Measurements from ENCODE around the gene TGFBR2.

TGFBR2 gene

DNA sequence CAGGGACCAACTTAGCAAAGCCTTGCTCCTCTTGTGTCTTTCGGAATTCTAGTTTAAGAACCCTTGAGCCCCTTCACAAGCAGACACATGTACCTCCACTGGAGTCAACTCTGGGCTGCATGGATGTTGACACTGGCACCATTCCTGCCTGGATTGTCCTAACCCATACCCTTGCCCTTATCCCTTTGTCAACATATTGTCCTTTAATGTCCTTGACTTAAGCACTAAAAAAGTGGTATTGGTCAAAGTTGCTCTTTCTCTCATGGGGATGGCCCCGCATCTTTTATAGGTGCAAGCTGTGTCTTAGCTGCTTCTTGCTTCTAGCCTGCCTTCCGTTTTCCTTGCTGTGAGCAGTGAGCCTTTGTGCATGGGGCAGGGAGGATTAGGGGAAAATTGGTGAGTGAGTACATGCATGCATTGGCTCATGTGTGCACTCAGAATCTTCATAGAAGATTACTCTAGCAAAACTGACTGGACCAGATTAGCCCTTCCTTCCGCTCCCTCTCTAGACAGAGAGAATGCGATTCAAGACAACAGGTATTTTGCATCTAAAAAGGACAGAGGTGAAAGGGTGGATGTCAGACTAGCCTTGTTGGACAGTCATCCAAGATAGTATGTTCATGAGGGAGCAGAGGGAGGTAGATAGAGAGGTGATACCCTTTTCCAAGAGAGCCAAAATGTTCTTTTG, 42.4 kb downstream of the TGFBR2 start:
- no peak for TF ChIP-seq POLR2AphosphoS5 (IDR thresholded peaks at IDR 0.05; ENCODE audit: low read depth)
- TF ChIP-seq, protein P1, sequence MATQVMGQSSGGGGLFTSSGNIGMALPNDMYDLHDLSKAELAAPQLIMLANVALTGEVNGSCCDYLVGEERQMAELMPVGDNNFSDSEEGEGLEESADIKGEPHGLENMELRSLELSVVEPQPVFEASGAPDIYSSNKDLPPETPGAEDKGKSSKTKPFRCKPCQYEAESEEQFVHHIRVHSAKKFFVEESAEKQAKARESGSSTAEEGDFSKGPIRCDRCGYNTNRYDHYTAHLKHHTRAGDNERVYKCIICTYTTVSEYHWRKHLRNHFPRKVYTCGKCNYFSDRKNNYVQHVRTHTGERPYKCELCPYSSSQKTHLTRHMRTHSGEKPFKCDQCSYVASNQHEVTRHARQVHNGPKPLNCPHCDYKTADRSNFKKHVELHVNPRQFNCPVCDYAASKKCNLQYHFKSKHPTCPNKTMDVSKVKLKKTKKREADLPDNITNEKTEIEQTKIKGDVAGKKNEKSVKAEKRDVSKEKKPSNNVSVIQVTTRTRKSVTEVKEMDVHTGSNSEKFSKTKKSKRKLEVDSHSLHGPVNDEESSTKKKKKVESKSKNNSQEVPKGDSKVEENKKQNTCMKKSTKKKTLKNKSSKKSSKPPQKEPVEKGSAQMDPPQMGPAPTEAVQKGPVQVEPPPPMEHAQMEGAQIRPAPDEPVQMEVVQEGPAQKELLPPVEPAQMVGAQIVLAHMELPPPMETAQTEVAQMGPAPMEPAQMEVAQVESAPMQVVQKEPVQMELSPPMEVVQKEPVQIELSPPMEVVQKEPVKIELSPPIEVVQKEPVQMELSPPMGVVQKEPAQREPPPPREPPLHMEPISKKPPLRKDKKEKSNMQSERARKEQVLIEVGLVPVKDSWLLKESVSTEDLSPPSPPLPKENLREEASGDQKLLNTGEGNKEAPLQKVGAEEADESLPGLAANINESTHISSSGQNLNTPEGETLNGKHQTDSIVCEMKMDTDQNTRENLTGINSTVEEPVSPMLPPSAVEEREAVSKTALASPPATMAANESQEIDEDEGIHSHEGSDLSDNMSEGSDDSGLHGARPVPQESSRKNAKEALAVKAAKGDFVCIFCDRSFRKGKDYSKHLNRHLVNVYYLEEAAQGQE (IDR thresholded peaks at IDR 0.05; ENCODE audit: insufficient replicate concordance, low read depth), result no peak
- no peak for TF ChIP-seq GABPA (IDR thresholded peaks at IDR 0.05; ENCODE audit: low read depth)
- TF ChIP-seq, protein P2, sequence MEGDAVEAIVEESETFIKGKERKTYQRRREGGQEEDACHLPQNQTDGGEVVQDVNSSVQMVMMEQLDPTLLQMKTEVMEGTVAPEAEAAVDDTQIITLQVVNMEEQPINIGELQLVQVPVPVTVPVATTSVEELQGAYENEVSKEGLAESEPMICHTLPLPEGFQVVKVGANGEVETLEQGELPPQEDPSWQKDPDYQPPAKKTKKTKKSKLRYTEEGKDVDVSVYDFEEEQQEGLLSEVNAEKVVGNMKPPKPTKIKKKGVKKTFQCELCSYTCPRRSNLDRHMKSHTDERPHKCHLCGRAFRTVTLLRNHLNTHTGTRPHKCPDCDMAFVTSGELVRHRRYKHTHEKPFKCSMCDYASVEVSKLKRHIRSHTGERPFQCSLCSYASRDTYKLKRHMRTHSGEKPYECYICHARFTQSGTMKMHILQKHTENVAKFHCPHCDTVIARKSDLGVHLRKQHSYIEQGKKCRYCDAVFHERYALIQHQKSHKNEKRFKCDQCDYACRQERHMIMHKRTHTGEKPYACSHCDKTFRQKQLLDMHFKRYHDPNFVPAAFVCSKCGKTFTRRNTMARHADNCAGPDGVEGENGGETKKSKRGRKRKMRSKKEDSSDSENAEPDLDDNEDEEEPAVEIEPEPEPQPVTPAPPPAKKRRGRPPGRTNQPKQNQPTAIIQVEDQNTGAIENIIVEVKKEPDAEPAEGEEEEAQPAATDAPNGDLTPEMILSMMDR (IDR thresholded peaks at IDR 0.05; ENCODE audit: insufficient read depth, low read length), result no peak
- no peak for TF ChIP-seq SPI1 (IDR thresholded peaks at IDR 0.05; ENCODE audit: borderline replicate concordance, low read depth)
- Histone ChIP-seq H3K27ac (replicated peaks) (peak overlapping the region; percentile 78), H3K4me3 (replicated peaks; ENCODE audit: insufficient read depth, low read length) (no peak overlapping the region), H3K27me3 (ENCODE audit: insufficient read depth, poor library complexity, severe bottlenecking) (no peaks in the 10 kb centered on the region)
- no peak for DNase-seq (ENCODE audit: low read depth in 1 of 2, low spot score in 1 of 2)

DNA sequence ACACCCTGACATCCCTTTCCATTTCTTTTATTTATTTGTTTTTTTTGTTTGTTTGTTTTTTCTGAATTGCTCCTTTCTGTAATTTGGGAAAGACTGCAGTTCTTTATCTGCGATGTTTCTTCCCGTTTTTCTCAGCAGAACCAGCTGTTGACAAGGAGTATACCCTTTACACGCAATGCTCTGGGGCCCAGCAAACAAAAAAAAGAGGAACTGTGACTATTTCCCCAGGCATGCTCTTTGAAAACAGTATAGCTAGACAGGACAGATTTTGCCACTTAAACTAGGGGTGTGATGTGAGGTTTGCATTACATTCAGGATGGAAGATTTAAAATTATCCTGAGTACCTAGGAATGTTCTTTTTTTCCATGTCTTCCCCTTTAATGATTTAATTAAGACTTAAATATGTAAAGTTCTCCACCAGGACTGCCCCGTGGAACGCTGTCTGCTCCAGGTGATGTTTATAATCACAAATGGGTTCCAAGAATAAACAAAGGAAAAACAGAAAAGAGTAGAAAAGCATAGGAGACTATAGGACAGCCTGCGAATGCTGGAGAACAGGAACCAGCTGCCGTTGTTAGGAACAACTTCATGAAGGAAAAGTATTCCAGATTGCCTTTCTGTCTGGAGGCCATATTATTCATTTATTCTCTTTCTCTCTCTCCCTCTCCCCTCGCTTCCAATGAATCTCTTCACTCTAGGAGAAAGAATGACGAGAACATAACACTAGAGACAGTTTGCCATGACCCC, 43.3 kb downstream of the TGFBR2 start:
- peak overlapping the region; percentile 78 for H3K27ac ChIP-seq (replicated peaks)
- H3K4me3 ChIP-seq (replicated peaks; ENCODE audit: insufficient read depth, low read length), result no peak overlapping the region
- no peaks in the 10 kb centered on the region for H3K27me3 ChIP-seq (ENCODE audit: insufficient read depth, poor library complexity, severe bottlenecking)
- peak in 1 of 2 experiments; percentile 91 for DNase-seq (ENCODE audit: low read depth in 1 of 2, low spot score in 1 of 2)
- TF ChIP-seq SPI1 (IDR thresholded peaks at IDR 0.05; ENCODE audit: borderline replicate concordance, low read depth), result peak; percentile 99
- TF ChIP-seq, protein P2 (IDR thresholded peaks at IDR 0.05; ENCODE audit: insufficient read depth, low read length), result no peak
- peak; percentile 73; the same call in 1 of the 2 replicates for TF ChIP-seq POLR2AphosphoS5 (IDR thresholded peaks at IDR 0.05; ENCODE audit: low read depth)
- no peak for TF ChIP-seq GABPA (IDR thresholded peaks at IDR 0.05; ENCODE audit: low read depth)

DNA sequence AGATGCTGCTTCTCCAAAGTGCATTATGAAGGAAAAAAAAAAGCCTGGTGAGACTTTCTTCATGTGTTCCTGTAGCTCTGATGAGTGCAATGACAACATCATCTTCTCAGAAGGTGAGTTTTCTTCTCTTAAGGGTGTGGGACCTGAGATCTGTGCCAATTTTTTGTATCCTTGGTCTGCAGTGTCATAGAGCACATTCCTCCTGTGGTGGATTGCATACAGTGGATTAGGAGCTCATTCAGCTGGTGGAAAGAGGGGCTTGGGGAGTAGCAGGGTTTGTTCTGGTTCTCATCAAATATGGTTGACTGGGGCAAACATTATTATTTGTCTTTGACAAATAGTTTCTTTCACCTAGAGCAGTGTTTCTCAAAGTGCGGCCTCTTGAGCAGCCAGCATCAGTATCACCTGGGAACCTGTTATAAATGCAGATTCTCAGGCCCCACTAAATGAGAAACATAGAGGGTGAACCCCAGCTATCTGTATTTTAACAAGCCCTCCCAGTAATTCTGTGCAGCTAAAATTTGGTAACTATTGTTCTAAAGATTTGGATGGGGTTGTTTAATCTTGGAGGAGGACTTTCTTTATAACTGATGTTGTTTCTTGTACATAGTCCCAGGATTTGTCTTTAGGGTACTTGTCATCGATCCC, 44.1 kb downstream of the TGFBR2 start:
- H3K4me3 ChIP-seq (replicated peaks; ENCODE audit: insufficient read depth, low read length), result no peak overlapping the region
- peak overlapping the region; percentile 78 for H3K27ac ChIP-seq (replicated peaks)
- H3K27me3 ChIP-seq (ENCODE audit: insufficient read depth, poor library complexity, severe bottlenecking), result no peaks in the 10 kb centered on the region
- no peak for TF ChIP-seq POLR2AphosphoS5 (IDR thresholded peaks at IDR 0.05; ENCODE audit: low read depth)
- no peak for TF ChIP-seq SPI1 (IDR thresholded peaks at IDR 0.05; ENCODE audit: borderline replicate concordance, low read depth)
- TF ChIP-seq, protein P2 (IDR thresholded peaks at IDR 0.05; ENCODE audit: insufficient read depth, low read length), result no peak
- TF ChIP-seq, protein P1 (IDR thresholded peaks at IDR 0.05; ENCODE audit: insufficient replicate concordance, low read depth), result no peak
- no peak for TF ChIP-seq GABPA (IDR thresholded peaks at IDR 0.05; ENCODE audit: low read depth)
- DNase-seq (ENCODE audit: low read depth in 1 of 2, low spot score in 1 of 2), result no peak

Measured in HL-60 (cell line).